ENCODE results near the gene TCF4.

TCF4 gene

GRCh38 chr18:55361492-55362250 is 226.3 kb downstream of the TCF4 start:
- DNase-seq (ENCODE audit: extremely low read depth in 1 of 2, low read depth in 1 of 2), result no peak

GRCh38 chr18:55360061-55360460 is 227.9 kb downstream of the TCF4 start:
- DNase-seq (ENCODE audit: extremely low read depth in 1 of 2, low read depth in 1 of 2), result no peak

- DNase-seq (ENCODE audit: extremely low read depth in 1 of 2, low read depth in 1 of 2), result no peak
Measured at GRCh38 chr18:55356815-55357214, 231.2 kb downstream of the TCF4 start.

- DNase-seq (ENCODE audit: extremely low read depth in 1 of 2, low read depth in 1 of 2), result no peak
Measured at GRCh38 chr18:55355223-55355622, 232.8 kb downstream of the TCF4 start.

GRCh38 chr18:55354795-55355194 is 233.2 kb downstream of the TCF4 start:
- DNase-seq (ENCODE audit: extremely low read depth in 1 of 2, low read depth in 1 of 2), result no peak

GRCh38 chr18:55353806-55354205 is 234.2 kb downstream of the TCF4 start:
- no peak for DNase-seq (ENCODE audit: extremely low read depth in 1 of 2, low read depth in 1 of 2)

GRCh38 chr18:55353391-55353790 is 234.6 kb downstream of the TCF4 start:
- DNase-seq (ENCODE audit: extremely low read depth in 1 of 2, low read depth in 1 of 2), result no peak

GRCh38 chr18:55351980-55352714 is 235.8 kb downstream of the TCF4 start:
- no peak for DNase-seq (ENCODE audit: extremely low read depth in 1 of 2, low read depth in 1 of 2)

- no peak for DNase-seq (ENCODE audit: extremely low read depth in 1 of 2, low read depth in 1 of 2)
Measured at GRCh38 chr18:55351241-55351691, 236.7 kb downstream of the TCF4 start.

- DNase-seq (ENCODE audit: extremely low read depth in 1 of 2, low read depth in 1 of 2), result no peak
Measured at GRCh38 chr18:55349685-55350084, 238.3 kb downstream of the TCF4 start.

GRCh38 chr18:55346961-55347740 is 240.8 kb downstream of the TCF4 start:
- DNase-seq (ENCODE audit: extremely low read depth in 1 of 2, low read depth in 1 of 2), result no peak

- no peak for DNase-seq (ENCODE audit: extremely low read depth in 1 of 2, low read depth in 1 of 2)
Measured at GRCh38 chr18:55346387-55346786, 241.6 kb downstream of the TCF4 start.

GRCh38 chr18:55345103-55345950 is 242.7 kb downstream of the TCF4 start:
- DNase-seq (ENCODE audit: extremely low read depth in 1 of 2, low read depth in 1 of 2), result no peak

- no peak for DNase-seq (ENCODE audit: extremely low read depth in 1 of 2, low read depth in 1 of 2)
Measured at GRCh38 chr18:55343396-55344073, 244.5 kb downstream of the TCF4 start.

- no peak for DNase-seq (ENCODE audit: extremely low read depth in 1 of 2, low read depth in 1 of 2)
Measured at GRCh38 chr18:55340998-55341397, 247.0 kb downstream of the TCF4 start.

- no peak for DNase-seq (ENCODE audit: extremely low read depth in 1 of 2, low read depth in 1 of 2)
Measured at GRCh38 chr18:55339990-55340389, 248.0 kb downstream of the TCF4 start.

GRCh38 chr18:55338978-55339650 is 248.9 kb downstream of the TCF4 start:
- DNase-seq (ENCODE audit: extremely low read depth in 1 of 2, low read depth in 1 of 2), result no peak

GRCh38 chr18:55337908-55338521 is 250.0 kb downstream of the TCF4 start:
- no peak for DNase-seq (ENCODE audit: extremely low read depth in 1 of 2, low read depth in 1 of 2)

GRCh38 chr18:55337138-55337537 is 250.9 kb downstream of the TCF4 start:
- DNase-seq (ENCODE audit: extremely low read depth in 1 of 2, low read depth in 1 of 2), result no peak
